Hematopoietic multipotent progenitor cell treated with erythropoietin and hydrocortisone succinate and interleukin-3 and kit ligand, for 4 days (in vitro differentiated cells): ENCODE measurements around the gene TGFBR3.
"Not testable (repeated sequence)": the region's sequence is repeated elsewhere in the genome, so short reads cannot be mapped to it uniquely, and the experiment has no call there.

Source experiments
- DNase-seq: peaks from one replicate; pipeline ENCODE4 v3.0.0-alpha.2; 2015

The TGFBR3 gene

DNA sequence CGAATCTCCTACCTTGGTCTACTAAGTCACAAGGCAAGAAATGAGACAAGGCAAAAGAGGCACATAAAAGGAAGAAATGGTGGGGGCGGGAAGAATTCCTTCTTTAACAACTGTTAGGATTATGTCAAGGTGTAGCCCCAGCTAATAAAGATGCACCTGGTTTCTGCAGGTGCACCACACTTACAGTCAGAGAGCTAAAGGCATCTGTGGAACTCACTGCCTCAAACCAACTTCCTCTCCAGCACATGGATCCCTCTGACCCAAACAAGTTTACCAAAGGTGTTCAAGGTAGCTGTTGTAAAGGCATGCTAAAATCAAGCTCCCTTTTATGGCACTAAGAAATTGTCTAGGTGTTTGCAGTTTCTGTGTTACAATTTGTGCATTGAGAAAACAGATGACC, 38.1 kb downstream of the TGFBR3 start:
- no peak for DNase-seq

GRCh38 chr1:91846639-91847013, 39.3 kb downstream of the TGFBR3 start:
- no peak for DNase-seq

GRCh38 chr1:91846007-91846638, 39.8 kb downstream of the TGFBR3 start:
- DNase-seq = peak; percentile 88

- DNase-seq = no peak
Measured at GRCh38 chr1:91844862-91845528, 41.0 kb downstream of the TGFBR3 start.

DNA sequence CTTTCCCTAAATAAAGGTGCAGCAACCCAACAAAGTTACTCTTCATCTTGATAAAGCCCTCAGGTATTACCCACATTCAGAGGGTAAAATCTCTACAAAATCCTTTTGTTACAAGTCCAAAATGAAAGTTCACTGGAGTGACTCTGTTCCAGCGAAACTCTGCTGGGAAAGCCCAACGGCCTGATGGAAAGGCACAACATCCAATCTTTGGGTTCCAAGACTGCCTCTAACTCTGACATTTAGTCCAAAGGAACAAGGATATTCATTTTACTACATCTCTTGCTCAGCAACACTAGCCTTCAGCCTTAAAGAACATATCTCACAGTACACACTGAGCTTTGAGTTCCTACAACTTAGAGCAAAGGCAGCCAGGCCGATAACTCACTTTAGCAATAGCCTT, 42.1 kb downstream of the TGFBR3 start:
- no peak for DNase-seq

- DNase-seq = no peak
Measured at GRCh38 chr1:91842563-91842962, 43.4 kb downstream of the TGFBR3 start.

- no peak for DNase-seq
Measured at GRCh38 chr1:91842056-91842455, 43.9 kb downstream of the TGFBR3 start.

DNA sequence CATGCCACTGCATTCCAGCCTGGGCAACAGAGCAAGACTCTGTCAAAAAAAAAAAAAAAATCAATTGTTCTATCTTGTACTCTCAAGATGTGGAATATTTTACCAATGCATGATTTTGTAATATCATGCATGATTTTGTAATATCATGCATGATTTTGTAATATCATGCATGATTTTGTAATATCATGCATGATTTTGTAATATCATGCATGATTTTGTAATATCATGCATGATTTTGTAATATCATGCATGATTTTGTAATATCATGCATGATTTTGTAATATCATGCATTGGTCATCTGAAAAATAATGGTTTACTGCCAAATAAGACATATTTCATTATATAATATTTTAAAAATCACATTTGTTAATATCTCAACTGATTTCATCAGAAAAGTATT, 45.7 kb downstream of the TGFBR3 start:
- not testable (repeated sequence) for DNase-seq

DNA sequence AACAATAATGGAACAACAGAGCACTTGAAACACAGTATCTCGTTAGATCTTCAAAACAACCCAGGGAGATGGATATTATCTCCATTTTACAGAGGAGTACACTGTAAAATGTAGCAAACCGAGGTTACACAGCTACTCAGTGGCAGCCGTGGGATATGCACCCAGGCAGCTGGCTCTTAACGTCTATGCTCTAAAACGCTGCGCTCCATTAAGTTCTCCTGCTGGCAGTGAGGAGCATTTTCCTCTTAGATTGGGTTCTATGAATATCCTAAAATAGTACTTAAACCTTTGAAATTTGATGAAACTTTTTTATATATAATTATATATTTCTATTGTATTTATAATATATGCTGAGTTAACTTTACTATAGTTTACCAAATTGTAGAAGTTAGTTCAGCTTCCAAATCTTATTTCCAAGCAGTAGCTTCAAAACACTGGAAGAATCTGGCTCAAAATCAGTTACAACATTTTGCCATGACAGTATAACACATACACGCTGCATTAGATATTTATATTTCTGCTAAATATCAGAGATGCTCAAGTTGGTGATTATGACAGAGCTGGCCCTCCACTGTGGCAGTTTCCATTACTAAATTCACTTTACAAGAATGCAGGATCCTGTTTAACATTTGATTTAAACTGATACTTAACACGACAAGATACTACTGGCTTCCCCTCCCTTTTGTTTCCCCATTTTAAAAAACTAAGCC, 49.5 kb downstream of the TGFBR3 start:
- DNase-seq = no peak

GRCh38 chr1:91835087-91835521, 50.8 kb downstream of the TGFBR3 start:
- no peak for DNase-seq

DNA sequence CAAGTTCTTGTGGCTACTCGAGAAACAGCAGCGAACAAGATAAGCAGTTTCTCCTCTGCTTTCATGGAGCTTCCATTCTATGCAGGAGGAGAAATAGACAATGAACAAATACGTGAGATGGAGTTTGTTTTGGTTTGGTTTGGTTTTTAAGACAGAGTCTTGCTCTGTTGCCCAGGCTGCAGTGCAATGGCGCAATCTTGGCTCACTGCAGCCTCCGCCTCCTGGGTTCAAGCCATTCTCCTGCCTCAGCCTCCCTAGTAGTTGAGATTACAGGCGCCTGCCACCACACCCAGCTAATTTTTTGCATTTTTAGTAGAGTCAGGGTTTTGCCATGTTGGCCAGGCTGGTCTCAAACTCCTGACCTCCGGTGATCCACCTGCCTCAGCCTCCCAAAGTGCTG, 51.4 kb downstream of the TGFBR3 start:
- DNase-seq = not testable (repeated sequence)

- DNase-seq = no peak
Measured at GRCh38 chr1:91833946-91834345, 52.0 kb downstream of the TGFBR3 start.

- DNase-seq = no peak
Measured at GRCh38 chr1:91831132-91831930, 54.6 kb downstream of the TGFBR3 start.

GRCh38 chr1:91830242-91831131, 55.5 kb downstream of the TGFBR3 start:
- peak; percentile 26 for DNase-seq

GRCh38 chr1:91829293-91830153, 56.4 kb downstream of the TGFBR3 start:
- no peak for DNase-seq

- DNase-seq = no peak
Measured at GRCh38 chr1:91828583-91829281, 57.2 kb downstream of the TGFBR3 start.

DNA sequence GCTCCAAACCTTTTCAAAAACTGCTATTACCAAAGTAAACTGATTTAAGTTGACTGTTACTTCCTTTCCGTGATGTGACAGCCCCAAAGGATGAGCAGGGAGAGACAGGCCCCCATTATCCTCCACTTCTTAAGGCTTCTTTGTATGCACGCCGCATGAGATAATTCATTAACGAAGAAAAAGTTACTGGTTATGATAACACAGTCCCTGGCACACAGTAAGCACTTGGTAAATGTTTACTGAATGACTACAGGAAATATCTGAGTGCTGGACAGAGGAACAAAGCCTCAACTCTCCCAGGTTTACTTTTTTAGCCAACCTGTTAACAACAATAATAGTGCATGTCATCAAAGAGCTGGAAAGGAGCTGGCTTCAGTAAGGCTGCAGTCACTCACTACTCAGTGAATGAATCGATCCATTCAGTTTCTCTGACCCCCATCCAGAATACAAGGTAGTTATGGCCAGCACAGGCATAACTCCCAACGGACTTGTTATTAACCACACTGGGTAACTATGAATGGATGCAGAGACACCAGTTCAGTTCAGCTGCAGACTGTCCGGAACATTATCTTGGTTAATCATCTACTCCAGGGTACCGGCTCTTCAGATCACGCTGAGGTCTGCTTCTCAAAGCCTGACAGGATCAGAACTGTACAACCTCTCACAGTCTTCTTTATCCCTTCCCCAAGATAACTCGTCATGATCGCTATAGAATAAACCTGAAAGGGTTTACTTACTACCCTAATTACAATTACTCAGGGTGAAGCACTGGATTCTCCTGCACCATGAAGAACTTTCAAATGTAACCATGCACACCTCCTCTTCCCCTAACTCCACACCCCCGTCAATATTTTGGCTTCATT, 58.3 kb downstream of the TGFBR3 start:
- DNase-seq = no peak

DNA sequence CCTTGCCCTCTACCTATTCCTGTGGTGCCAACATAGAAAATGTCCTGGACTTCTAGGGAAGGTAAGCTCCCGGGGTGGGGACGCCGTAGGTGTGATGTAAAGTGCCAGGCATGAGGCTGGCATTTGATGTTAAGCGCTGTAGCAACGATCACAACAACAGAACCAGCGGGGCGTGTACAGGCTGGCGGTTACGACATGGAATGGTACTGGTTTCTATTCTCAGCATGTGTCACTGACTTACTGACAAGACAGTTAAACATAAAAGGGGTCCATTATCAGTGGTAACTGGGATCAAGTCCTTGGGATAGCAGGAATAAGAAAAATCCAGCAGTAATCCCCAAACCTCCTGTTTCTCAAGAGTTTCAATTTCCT, 58.9 kb downstream of the TGFBR3 start:
- no peak for DNase-seq

DNA sequence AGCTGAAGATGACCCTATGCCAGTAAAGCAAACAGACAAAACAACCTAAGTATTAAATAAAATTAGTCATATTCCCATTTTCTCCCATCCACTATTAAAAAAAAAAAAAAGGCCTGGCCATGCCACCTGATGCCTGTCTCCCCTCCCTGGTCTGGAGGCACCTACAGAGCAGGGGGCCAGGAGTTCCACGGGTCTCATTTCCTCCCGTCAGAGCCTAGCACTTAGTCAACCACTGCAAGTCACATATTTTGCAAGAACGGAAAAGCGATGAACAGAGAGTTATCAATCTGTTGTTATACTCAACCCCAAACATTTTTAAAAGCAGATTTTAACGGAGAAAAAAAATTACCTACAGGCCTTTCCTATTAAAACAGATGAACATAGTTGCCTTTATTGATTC, 59.3 kb downstream of the TGFBR3 start:
- DNase-seq = no peak

GRCh38 chr1:91826248-91826647, 59.7 kb downstream of the TGFBR3 start:
- DNase-seq = no peak
